ENCODE measurements around the gene EPB41L3.

The EPB41L3 gene

GRCh38 chr18:5365443-5365842 lies 178.4 kb downstream of the EPB41L3 start:
- CTCF ChIA-PET: interaction anchor here (0.7 to 1.3 kb wide), 3 partner anchors 11 to 128 kb away, joined by 3 read pairs; no protein-coding TSS in a partner anchor
- POLR2A ChIA-PET: no interaction called here
- DNase-seq (ENCODE audit: extremely low spot score): no peak
- TF ChIP-seq CTCF (IDR thresholded peaks at IDR 0.05; ENCODE audit: control extremely low read depth, extremely low read depth, low read depth, missing control alignments): no peak

- ChIA-PET CTCF (no interaction called here), POLR2A (no interaction called here)
- TF ChIP-seq CTCF (IDR thresholded peaks at IDR 0.05; ENCODE audit: control extremely low read depth, extremely low read depth, low read depth, missing control alignments): no peak
- no peak for DNase-seq (ENCODE audit: extremely low spot score)
These were observed 193.2 kb downstream of the EPB41L3 start for GRCh38 chr18:5350636-5351035.
